ENCODE data around the gene PPP6R1. TPM values are rescaled to one million over a fixed set of nuclear protein-coding genes. Genes with fewer than 3 reads are reported as not detected.

PPP6R1 gene
- total and polyA plus RNA-seq, 12 donors: 28.9 to 116 (median 74.9) TPM

GRCh38 chr19:55189403-55189835 is 69.4 kb downstream of the PPP6R1 start:
- no peak overlapping the region for H3K4me3 ChIP-seq
- DNase-seq: peak in 3 of 7 donors; percentile 31 to 93 (median 42)
- H3K27me3 ChIP-seq: no peaks in the 10 kb centered on the region
- WGBS, 4 donors: 66 to 73% (median 71%) methylated on average over 15 of the region's 15 CpGs
- TF ChIP-seq CTCF (IDR thresholded peaks at IDR 0.05): no peak
- no peak for TF ChIP-seq POLR2A (IDR thresholded peaks at IDR 0.05)
- no peaks in the 10 kb centered on the region for H3K4me1 ChIP-seq (replicated peaks in 1 of 2)
- H3K9me3 ChIP-seq (replicated peaks in 1 of 3): no peaks in the 10 kb centered on the region
- H3K36me3 ChIP-seq (replicated peaks in 1 of 2): no peaks in the 10 kb centered on the region
- peak overlapping the region in 1 of 5 donors; percentile 67 for H3K27ac ChIP-seq
- intact Hi-C loops (cut with DNase I): no loop called here

GRCh38 chr19:55188625-55189024 is 70.2 kb downstream of the PPP6R1 start:
- Histone ChIP-seq H3K27ac (peak overlapping the region in 1 of 5 donors; percentile 67), H3K36me3 (replicated peaks in 1 of 2) (no peaks in the 10 kb centered on the region), H3K27me3 (no peaks in the 10 kb centered on the region), H3K4me1 (replicated peaks in 1 of 2) (no peaks in the 10 kb centered on the region), H3K9me3 (replicated peaks in 1 of 3) (no peaks in the 10 kb centered on the region), H3K4me3 (no peak overlapping the region)
- intact Hi-C loops (cut with DNase I): no loop called here
- TF ChIP-seq POLR2A (IDR thresholded peaks at IDR 0.05) (no peak), CTCF (IDR thresholded peaks at IDR 0.05) (no peak)
- 54 to 67% (median 61%) methylated on average over 8 of the region's 8 CpGs for WGBS, 4 donors
- no peak for DNase-seq

- no peak for DNase-seq
- TF ChIP-seq POLR2A (IDR thresholded peaks at IDR 0.05) (no peak), CTCF (IDR thresholded peaks at IDR 0.05) (no peak)
- H3K4me3 ChIP-seq: no peak overlapping the region
- WGBS, 4 donors: 76 to 89% (median 85%) methylated on average over 2 to 12 of the region's 12 CpGs
- intact Hi-C loops (cut with DNase I): no loop called here
- no peaks in the 10 kb centered on the region for H3K4me1 ChIP-seq (replicated peaks in 1 of 2)
- H3K27me3 ChIP-seq: no peaks in the 10 kb centered on the region
- H3K9me3 ChIP-seq (replicated peaks in 1 of 3): no peaks in the 10 kb centered on the region
- no peak overlapping the region for H3K27ac ChIP-seq
- no peaks in the 10 kb centered on the region for H3K36me3 ChIP-seq (replicated peaks in 1 of 2)
These were observed 72.7 kb downstream of the PPP6R1 start for GRCh38 chr19:55186080-55186479.

GRCh38 chr19:55181740-55182139 is 77.1 kb downstream of the PPP6R1 start:
- DNase-seq: no peak
- WGBS, 4 donors: 82 to 85% (median 84%) methylated on average over 18 to 20 of the region's 20 CpGs
- intact Hi-C loops (cut with DNase I): no loop called here
- Histone ChIP-seq H3K4me1 (replicated peaks in 1 of 2) (peaks cover 5 to 15% of the 10 kb centered on the region in 2 donors), H3K36me3 (replicated peaks in 1 of 2) (no peaks in the 10 kb centered on the region), H3K27me3 (peaks cover 17% of the 10 kb centered on the region), H3K4me3 (no peak overlapping the region), H3K27ac (no peak overlapping the region), H3K9me3 (replicated peaks in 1 of 3) (no peaks in the 10 kb centered on the region)
- TF ChIP-seq POLR2A (IDR thresholded peaks at IDR 0.05) (no peak), CTCF (IDR thresholded peaks at IDR 0.05) (no peak)

Small RNAs within 50 kb of the gene (microRNA-seq; reads per million reads assigned to microRNA genes)
- gene MIR6802 (0.45 to 2.8 (median 0.76) reads per million in 3 donors), gene MIR6803 (4.0 to 10.8 (median 6.5) reads per million in 3 donors), gene MIR6804 (0.57 to 1.3 (median 0.76) reads per million in 3 donors)

Small RNAs within 50 kb of the gene (small RNA-seq; reads per million reads assigned to genes)
- gene MIR6802: 0 to 0.08 reads per million in 2 donors
- gene MIR6803: 0 to 0.12 reads per million in 2 donors
- 0 to 0.24 reads per million in 2 donors for gene MIR6804

Other genes starting within 250 kb of the PPP6R1 start
- gene GP6, start 220.8 kb downstream of the PPP6R1 start, total RNA-seq: under 1 TPM in 2 of 9 donors, not detected in 7; 0.11 to 0.22 TPM
- gene GP6, start 220.8 kb downstream of the PPP6R1 start, polyA plus RNA-seq: under 1 TPM in 1 of 3 donors, not detected in 2; 0.07 TPM
- gene RDH13, start 195.9 kb downstream of the PPP6R1 start, total RNA-seq: 10 to 100 TPM in 6 of 9 donors, 1 to 10 TPM in 3; 6.8 to 27.9 (median 10.6) TPM
- 1 to 10 TPM; 7.2 to 8.5 (median 7.9) TPM for gene RDH13, start 195.9 kb downstream of the PPP6R1 start, polyA plus RNA-seq
- gene EPS8L1, start 183.1 kb downstream of the PPP6R1 start, total RNA-seq: 1 to 10 TPM in 6 of 9 donors, under 1 TPM in 2, not detected in 1; 0.60 to 4.4 (median 2.0) TPM
- gene EPS8L1, start 183.1 kb downstream of the PPP6R1 start, polyA plus RNA-seq: 1 to 10 TPM in 2 of 3 donors, not detected in 1; 3.6 to 8.0 TPM
- gene PPP1R12C, start 141.4 kb downstream of the PPP6R1 start, total RNA-seq: 100 to 1,000 TPM in 1 of 9 donors, 10 to 100 TPM in 8; 45.8 to 113 (median 74.2) TPM
- gene PPP1R12C, start 141.4 kb downstream of the PPP6R1 start, polyA plus RNA-seq: 100 to 1,000 TPM in 2 of 3 donors, 10 to 100 TPM in 1; 22.1 to 251 (median 220) TPM
- 10 to 100 TPM in 1 of 9 donors, 1 to 10 TPM in 1, under 1 TPM in 4, not detected in 3; 0.36 to 11.1 (median 0.90) TPM for gene TNNT1, start 109.8 kb downstream of the PPP6R1 start, total RNA-seq
- gene TNNT1, start 109.8 kb downstream of the PPP6R1 start, polyA plus RNA-seq: 1 to 10 TPM in 1 of 3 donors, under 1 TPM in 1, not detected in 1; 0.48 to 2.5 TPM
- 100 to 1,000 TPM in 1 of 9 donors, 10 to 100 TPM in 1, 1 to 10 TPM in 1, not detected in 6; 9.7 to 461 (median 20.5) TPM for gene TNNI3, start 101.3 kb downstream of the PPP6R1 start, total RNA-seq
- gene TNNI3, start 101.3 kb downstream of the PPP6R1 start, polyA plus RNA-seq: 10 to 100 TPM in 2 of 3 donors, under 1 TPM in 1; 0.51 to 25.3 (median 24.4) TPM
- gene DNAAF3, start 92.4 kb downstream of the PPP6R1 start, total RNA-seq: 1 to 10 TPM; 1.9 to 5.8 (median 3.4) TPM
- gene DNAAF3, start 92.4 kb downstream of the PPP6R1 start, polyA plus RNA-seq: 1 to 10 TPM; 2.1 to 4.5 (median 3.9) TPM
- 10 to 100 TPM in 2 of 9 donors, 1 to 10 TPM in 2, under 1 TPM in 2, not detected in 3; 0.07 to 12.1 (median 3.5) TPM for gene SYT5, start 78.7 kb downstream of the PPP6R1 start, total RNA-seq
- 10 to 100 TPM; 19.5 to 52.0 (median 22.1) TPM for gene SYT5, start 78.7 kb downstream of the PPP6R1 start, polyA plus RNA-seq
- 100 to 1,000 TPM in 1 of 9 donors, 10 to 100 TPM in 8; 42.8 to 159 (median 54.8) TPM for gene PTPRH, start 49.5 kb downstream of the PPP6R1 start, total RNA-seq
- 10 to 100 TPM; 30.1 to 54.9 (median 34.9) TPM for gene PTPRH, start 49.5 kb downstream of the PPP6R1 start, polyA plus RNA-seq
- gene TMEM86B, start 30.3 kb downstream of the PPP6R1 start, total RNA-seq: 1 to 10 TPM; 1.5 to 5.2 (median 4.1) TPM
- gene TMEM86B, start 30.3 kb downstream of the PPP6R1 start, polyA plus RNA-seq: 10 to 100 TPM in 2 of 3 donors, under 1 TPM in 1; 0.20 to 47.8 (median 23.1) TPM
- gene HSPBP1, start 21.1 kb upstream of the PPP6R1 start, total RNA-seq: 10 to 100 TPM; 22.0 to 46.0 (median 31.8) TPM
- 10 to 100 TPM; 18.8 to 49.8 (median 49.2) TPM for gene HSPBP1, start 21.1 kb upstream of the PPP6R1 start, polyA plus RNA-seq
- 10 to 100 TPM in 7 of 9 donors, 1 to 10 TPM in 2; 2.0 to 24.9 (median 13.1) TPM for gene BRSK1, start 25.0 kb upstream of the PPP6R1 start, total RNA-seq
- 10 to 100 TPM in 2 of 3 donors, 1 to 10 TPM in 1; 7.2 to 64.3 (median 27.6) TPM for gene BRSK1, start 25.0 kb upstream of the PPP6R1 start, polyA plus RNA-seq
- 10 to 100 TPM in 2 of 9 donors, 1 to 10 TPM in 6, under 1 TPM in 1; 0.11 to 20.8 (median 7.9) TPM for gene TMEM150B, start 66.3 kb upstream of the PPP6R1 start, total RNA-seq
- 1 to 10 TPM in 2 of 3 donors, under 1 TPM in 1; 0.51 to 4.7 (median 2.5) TPM for gene TMEM150B, start 66.3 kb upstream of the PPP6R1 start, polyA plus RNA-seq
- gene KMT5C, start 80.9 kb upstream of the PPP6R1 start, total RNA-seq: 10 to 100 TPM in 6 of 9 donors, 1 to 10 TPM in 3; 3.9 to 38.3 (median 14.9) TPM
- 10 to 100 TPM in 2 of 3 donors, 1 to 10 TPM in 1; 1.4 to 56.7 (median 30.3) TPM for gene KMT5C, start 80.9 kb upstream of the PPP6R1 start, polyA plus RNA-seq
- under 1 TPM in 2 of 9 donors, not detected in 7; 0.17 to 0.18 TPM for gene COX6B2, start 95.7 kb upstream of the PPP6R1 start, total RNA-seq
- gene COX6B2, start 95.7 kb upstream of the PPP6R1 start, polyA plus RNA-seq: not detected
- not detected for gene GARIN5B, start 104.2 kb upstream of the PPP6R1 start, total RNA-seq
- not detected for gene GARIN5B, start 104.2 kb upstream of the PPP6R1 start, polyA plus RNA-seq
- under 1 TPM in 2 of 9 donors, not detected in 7; 0.17 to 0.28 TPM for gene IL11, start 111.4 kb upstream of the PPP6R1 start, total RNA-seq
- 1 to 10 TPM in 1 of 3 donors, under 1 TPM in 1, not detected in 1; 0.24 to 1.1 TPM for gene IL11, start 111.4 kb upstream of the PPP6R1 start, polyA plus RNA-seq
- gene TMEM190, start 117.8 kb upstream of the PPP6R1 start, total RNA-seq: 1 to 10 TPM in 2 of 9 donors, under 1 TPM in 1, not detected in 6; 0.55 to 2.3 (median 1.1) TPM
- gene TMEM190, start 117.8 kb upstream of the PPP6R1 start, polyA plus RNA-seq: 10 to 100 TPM in 1 of 3 donors, 1 to 10 TPM in 1, under 1 TPM in 1; 0.62 to 63.0 (median 4.7) TPM
- 1 to 10 TPM in 8 of 9 donors, under 1 TPM in 1; 0.28 to 9.3 (median 2.9) TPM for gene TMEM238, start 125.3 kb upstream of the PPP6R1 start, total RNA-seq
- under 1 TPM in 1 of 3 donors, not detected in 2; 0.13 TPM for gene TMEM238, start 125.3 kb upstream of the PPP6R1 start, polyA plus RNA-seq
- gene RPL28, start 126.9 kb upstream of the PPP6R1 start, total RNA-seq: 1,000 to 10,000 TPM in 4 of 9 donors, 100 to 1,000 TPM in 5; 194 to 2,378 (median 694) TPM
- gene RPL28, start 126.9 kb upstream of the PPP6R1 start, polyA plus RNA-seq: 1,000 to 10,000 TPM in 2 of 3 donors, 100 to 1,000 TPM in 1; 577 to 2,804 (median 2,164) TPM
- 10 to 100 TPM; 13.0 to 57.1 (median 20.3) TPM for gene UBE2S, start 148.8 kb upstream of the PPP6R1 start, total RNA-seq
- 10 to 100 TPM in 2 of 3 donors, 1 to 10 TPM in 1; 8.8 to 18.0 (median 11.9) TPM for gene UBE2S, start 148.8 kb upstream of the PPP6R1 start, polyA plus RNA-seq
- gene SHISA7, start 184.3 kb upstream of the PPP6R1 start, total RNA-seq: under 1 TPM in 5 of 9 donors, not detected in 4; 0.08 to 0.49 (median 0.20) TPM
- 1 to 10 TPM in 2 of 3 donors, under 1 TPM in 1; 0.47 to 1.3 (median 1.1) TPM for gene SHISA7, start 184.3 kb upstream of the PPP6R1 start, polyA plus RNA-seq
- gene ISOC2, start 202.6 kb upstream of the PPP6R1 start, total RNA-seq: 100 to 1,000 TPM in 1 of 9 donors, 10 to 100 TPM in 8; 58.2 to 181 (median 78.3) TPM
- gene ISOC2, start 202.6 kb upstream of the PPP6R1 start, polyA plus RNA-seq: 100 to 1,000 TPM in 1 of 3 donors, 10 to 100 TPM in 2; 18.1 to 119 (median 75.0) TPM
- not detected for gene C19orf85, start 205.7 kb upstream of the PPP6R1 start, total RNA-seq
- gene C19orf85, start 205.7 kb upstream of the PPP6R1 start, polyA plus RNA-seq: not detected
- gene ZNF628, start 217.6 kb upstream of the PPP6R1 start, total RNA-seq: 10 to 100 TPM in 3 of 9 donors, 1 to 10 TPM in 5, under 1 TPM in 1; 0.83 to 27.9 (median 8.7) TPM
- 10 to 100 TPM in 1 of 3 donors, 1 to 10 TPM in 1, under 1 TPM in 1; 0.04 to 17.5 (median 3.7) TPM for gene ZNF628, start 217.6 kb upstream of the PPP6R1 start, polyA plus RNA-seq
- 10 to 100 TPM in 6 of 9 donors, 1 to 10 TPM in 3; 4.9 to 46.7 (median 18.3) TPM for gene NAT14, start 226.2 kb upstream of the PPP6R1 start, total RNA-seq
- gene NAT14, start 226.2 kb upstream of the PPP6R1 start, polyA plus RNA-seq: 100 to 1,000 TPM in 1 of 3 donors, 10 to 100 TPM in 1, 1 to 10 TPM in 1; 6.2 to 108 (median 53.8) TPM
- 1 to 10 TPM in 8 of 9 donors, under 1 TPM in 1; 0.33 to 6.8 (median 4.4) TPM for gene SSC5D, start 229.4 kb upstream of the PPP6R1 start, total RNA-seq
- 1 to 10 TPM; 1.3 to 10.0 (median 1.5) TPM for gene SSC5D, start 229.4 kb upstream of the PPP6R1 start, polyA plus RNA-seq